Ovary (tissue), 9 donors: Measurements from ENCODE around the gene GUCY1B1. TPM values are rescaled to one million over a fixed set of nuclear protein-coding genes. Genes with fewer than 3 reads are reported as not detected.

Experiments
- DNase-seq, 5 donors: peaks; one replicate each; pipeline ENCODE4 v3.0.0-alpha.2; 2019 to 2020
- H3K27ac ChIP-seq, 2 donors: fragments of 200-600 bp; one replicate each; pipeline versions ENCODE4 v1.5.1 to v1.8.0; 2019 to 2022
- H3K27me3 ChIP-seq: fragments of 200-600 bp; one replicate; pipeline ENCODE4 v1.8.0; 2022
- H3K36me3 ChIP-seq: fragments of 200-600 bp; sonication (generic); one replicate; pipeline ENCODE4 v1.5.1; 2019
- H3K4me1 ChIP-seq: one replicate; pipeline ENCODE4 v1.8.1; 2013; ENCODE audit warnings: mild to moderate bottlenecking, moderate library complexity; ENCODE audit not compliant: insufficient read depth
- H3K4me3 ChIP-seq: fragments of 200-600 bp; sonication (generic); one replicate; pipeline ENCODE4 v1.5.1; 2017
- H3K9me3 ChIP-seq, 2 donors: fragments of 200-600 bp in 1 of 2; sonication (generic) in 1 of 2; one replicate each; pipeline versions ENCODE4 v1.5.1 to v1.8.1; 2013 to 2019; ENCODE audit warnings: mild to moderate bottlenecking in 1 of 2, moderate library complexity in 1 of 2
- CTCF ChIP-seq, 3 donors: fragments of 450-650 bp in 2 of 3; fragments of 200-600 bp in 1 of 3; IDR thresholded peaks; one replicate each; pipeline versions ENCODE4 v1.5.1 to v1.8.0; 2016 to 2022; ENCODE audit warnings: antibody characterized with exemption in 3 of 3, mild to moderate bottlenecking in 1 of 3
- EP300 ChIP-seq: sonication (generic); formaldehyde crosslinking; IDR thresholded peaks from one replicate; pipeline ENCODE4 v1.6.1; 2017; ENCODE audit warnings: antibody characterized with exemption
- POLR2A ChIP-seq: fragments of 450-650 bp; IDR thresholded peaks from one replicate; pipeline ENCODE4 v1.6.1; 2017; ENCODE audit warnings: antibody characterized with exemption, mild to moderate bottlenecking, moderate library complexity
- WGBS, 3 donors: extraction: QIAGEN DNeasy Blood & Tissue Kit in 1 of 3; methylation state at CpG; one replicate each; pipeline versions ENCODE4 v1.1.5 to v1.1.7; 2013 to 2017; 5-methylcytosine and 5-hydroxymethylcytosine counted together
- intact Hi-C, 4 donors: fragments of 100-400 bp; cut with DNase I; formaldehyde crosslinking; loops; one replicate each; pipeline versions ENCODE4 v1.11.0 to v1.15.1; 2022 to 2023
- polyA plus RNA-seq, 2 donors: library from polyadenylated mRNA; stranded (reverse); fragments of 200-250 nt in 1 of 2; fragments of 350-450 nt in 1 of 2; fragmentation: Illumina TruSeq in 1 of 2; extraction: RNeasy Lipid Tissue Mini Kit (QIAGEN cat#74804) in 1 of 2; gene quantifications; one replicate each; pipeline ENCODE4 v1.2.3, GENCODE V29; 2013 to 2014
- total RNA-seq, 7 donors: library from RNA; depleted of rRNA in 2 of 7; stranded (reverse); fragments of >200 nt in 2 of 7; fragmentation: NEBNext Ultra II Directional in 3 of 7; extraction: Animal tissue kit (Norgen Biotek cat#: 25700) in 3 of 7; gene quantifications; one replicate each; pipeline versions ENCODE4 v1.1.0 to v1.2.4, GENCODE V29; 2016 to 2023
- donor health status: DM: no; HTN: no; CAD: no; lungs with moderate emphysema.
- donor health status: DM: no; HTN: no; CAD: no.
- donor health status: Bipolar disorder and iron deficiency.
- donor health status: DM: yes; HTN: yes; CAD: no.
- donor health status: DM: no; HTN: no; CAD: no.
- donor health status: DM: yes; HTN: yes; CAD: no.

GUCY1B1 gene
- total and polyA plus RNA-seq, 9 donors = 3.6 to 17.9 (median 6.2) TPM

- 78 to 87% (median 85%) methylated on average over 2 of the region's 2 CpGs for WGBS, 3 donors
- H3K27ac ChIP-seq = no peak overlapping the region
- no peaks in the 10 kb centered on the region for H3K27me3 ChIP-seq
- TF ChIP-seq EP300 = no peak
- TF ChIP-seq POLR2A = no peak
- TF ChIP-seq CTCF (IDR thresholded peaks at IDR 0.05) = no peak
- H3K9me3 ChIP-seq = no peaks in the 10 kb centered on the region
- no peaks in the 10 kb centered on the region for H3K4me1 ChIP-seq
- no peak overlapping the region for H3K4me3 ChIP-seq
- intact Hi-C loops = no loop called here
- DNase-seq = no peak
- no peaks in the 10 kb centered on the region for H3K36me3 ChIP-seq
Observed at GRCh38 chr4:155766622-155767021, 7.8 kb downstream of the GUCY1B1 start.

- intact Hi-C loops = no loop called here
- no peak overlapping the region for H3K27ac ChIP-seq
- no peaks in the 10 kb centered on the region for H3K9me3 ChIP-seq
- no peak overlapping the region for H3K4me3 ChIP-seq
- no peaks in the 10 kb centered on the region for H3K36me3 ChIP-seq
- DNase-seq = no peak
- H3K27me3 ChIP-seq = no peaks in the 10 kb centered on the region
- TF ChIP-seq CTCF (IDR thresholded peaks at IDR 0.05) (no peak), POLR2A (no peak), EP300 (no peak)
- H3K4me1 ChIP-seq = no peaks in the 10 kb centered on the region
Observed at GRCh38 chr4:155768370-155768769, 9.5 kb downstream of the GUCY1B1 start.

GRCh38 chr4:155769090-155769489 is 10.3 kb downstream of the GUCY1B1 start:
- WGBS, 3 donors = 74 to 88% (median 77%) methylated on average over 2 of the region's 2 CpGs
- no peak for DNase-seq
- no peaks in the 10 kb centered on the region for H3K27me3 ChIP-seq
- H3K27ac ChIP-seq = no peak overlapping the region
- H3K9me3 ChIP-seq = no peaks in the 10 kb centered on the region
- TF ChIP-seq CTCF (IDR thresholded peaks at IDR 0.05) = no peak
- TF ChIP-seq POLR2A = no peak
- no peak for TF ChIP-seq EP300
- no peaks in the 10 kb centered on the region for H3K4me1 ChIP-seq
- H3K4me3 ChIP-seq = no peak overlapping the region
- intact Hi-C loops = no loop called here
- H3K36me3 ChIP-seq = no peaks in the 10 kb centered on the region

- no peak overlapping the region for H3K4me3 ChIP-seq
- WGBS, 3 donors = 85 to 90% (median 87%) methylated on average over 8 of the region's 8 CpGs
- no peaks in the 10 kb centered on the region for H3K9me3 ChIP-seq
- DNase-seq = no peak
- H3K4me1 ChIP-seq = no peaks in the 10 kb centered on the region
- H3K27me3 ChIP-seq = no peaks in the 10 kb centered on the region
- no peak overlapping the region for H3K27ac ChIP-seq
- TF ChIP-seq POLR2A = no peak
- no peak for TF ChIP-seq EP300
- TF ChIP-seq CTCF (IDR thresholded peaks at IDR 0.05) = no peak
- no peaks in the 10 kb centered on the region for H3K36me3 ChIP-seq
- intact Hi-C loops = no loop called here
Observed at GRCh38 chr4:155772459-155773195, 13.8 kb downstream of the GUCY1B1 start.
